Body of pancreas (tissue), 4 donors: ENCODE data around the gene PLA2G4E. TPM values are rescaled to one million over a fixed set of nuclear protein-coding genes. Genes with fewer than 3 reads are reported as not detected.
A peak's percentile ranks its signal among the peaks of the same experiment; 100 is the strongest.

Source experiments
- ATAC-seq: fragments of 150-250 bp; one replicate; pipeline ENCODE4 v1.9.1; 2016
- DNase-seq, 4 donors: peaks; one replicate each; pipeline ENCODE4 v3.0.0-alpha.2; 2019
- H3K27ac ChIP-seq, 4 donors: fragments of 200-600 bp; sonication (generic); 1 replicate in 3 of 4; 2 replicates in 1 of 4; pipeline versions ENCODE4 v1.5.1 to v1.6.1; 2016 to 2019; ENCODE audit warnings: mild to moderate bottlenecking in 1 of 4, mixed read lengths in 1 of 4, moderate library complexity in 1 of 4
- H3K27me3 ChIP-seq, 2 donors: fragments of 200-600 bp; sonication (generic); one replicate each; pipeline ENCODE4 v1.6.0; 2016; ENCODE audit warnings: mild to moderate bottlenecking in 1 of 2
- H3K36me3 ChIP-seq, 2 donors: fragments of 200-600 bp; sonication (generic); replicated peaks in 1 of 2; 2 replicates each; pipeline ENCODE4 v1.5.1; 2016; ENCODE audit warnings: low read depth in 2 of 2; ENCODE audit not compliant: insufficient read depth in 1 of 2
- H3K4me1 ChIP-seq: fragments of 200-600 bp; sonication (generic); one replicate; pipeline ENCODE4 v1.6.0; 2016
- H3K4me3 ChIP-seq, 2 donors: fragments of 200-600 bp; sonication (generic); 1 replicate in 1 of 2; 2 replicates in 1 of 2; pipeline ENCODE4 v1.5.1; 2016 to 2019
- H3K9me3 ChIP-seq, 3 donors: fragments of 200-600 bp; sonication (generic); 1 replicate in 2 of 3; 2 replicates in 1 of 3; pipeline ENCODE4 v1.5.1; 2016
- POLR2A ChIP-seq, 3 donors: fragments of 450-650 bp; IDR thresholded peaks; one replicate each; pipeline ENCODE4 v1.6.1; 2016; ENCODE audit warnings: antibody characterized with exemption in 3 of 3, mild to moderate bottlenecking in 2 of 3
- WGBS, 2 donors: methylation state at CpG; one replicate each; pipeline ENCODE4 v1.1.5; 2017; 5-methylcytosine and 5-hydroxymethylcytosine counted together
- intact Hi-C: fragments of 100-400 bp; cut with DNase I; formaldehyde crosslinking; loops from one replicate; pipeline ENCODE4 v1.15.1; 2023
- total RNA-seq, 2 donors: library from RNA; depleted of rRNA; stranded (reverse); fragments of >200 nt; gene quantifications; one replicate each; pipeline ENCODE4 v1.1.0, GENCODE V29; 2016
- TF ChIP-seq, protein P1 (sequence below), 7 experiments: fragments of 450-650 bp in 4 of 7; fragments of 200-600 bp in 3 of 7; sonication (generic) in 3 of 7; IDR thresholded peaks; one replicate each; pipeline ENCODE4 v1.5.1; 2016 to 2019; ENCODE audit warnings: antibody characterized with exemption in 7 of 7

The PLA2G4E gene
- total RNA-seq, 2 donors from 2014 or later = not detected

DNA sequence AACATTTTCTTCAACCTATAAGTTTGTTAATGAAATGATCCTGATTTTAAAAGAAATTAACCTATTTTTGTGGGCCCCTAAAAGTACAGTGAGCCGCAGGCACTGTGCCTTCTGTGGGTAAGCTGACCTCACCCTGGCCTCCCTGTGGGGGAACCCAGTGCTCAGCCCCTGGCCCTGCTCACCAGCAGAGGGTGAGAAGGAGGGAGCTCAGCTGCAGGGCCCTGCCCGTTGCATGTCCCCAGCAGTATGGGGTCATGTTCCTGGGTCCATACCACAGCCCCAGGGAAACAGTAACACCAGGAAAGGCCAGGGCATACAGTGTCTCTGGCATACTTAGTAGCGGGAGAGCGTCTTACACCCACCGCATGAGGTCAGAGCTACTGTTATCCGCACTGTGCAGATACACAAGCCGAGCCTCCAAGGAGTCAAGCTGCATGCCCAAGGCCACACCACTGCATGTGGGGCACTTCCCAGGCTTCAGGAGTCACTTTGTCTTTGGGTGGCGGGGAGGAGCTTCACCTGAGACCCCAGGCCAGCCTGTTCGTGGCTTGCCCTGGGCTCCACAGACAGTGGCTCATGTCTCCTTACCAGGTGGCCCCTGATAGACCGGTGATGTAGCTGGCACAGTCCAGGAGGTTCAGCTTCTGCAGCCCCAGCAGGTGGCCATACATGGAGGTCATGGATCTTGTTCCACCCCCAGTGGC, 25.9 kb downstream of the PLA2G4E start:
- no peaks in the 10 kb centered on the region for H3K36me3 ChIP-seq
- H3K27ac ChIP-seq = no peak overlapping the region
- peak; percentile 43 for ATAC-seq
- no peak overlapping the region for H3K4me3 ChIP-seq
- peak in 2 of 4 donors; percentile 16 to 52 for DNase-seq
- peaks cover 7% of the 10 kb centered on the region for H3K4me1 ChIP-seq
- H3K9me3 ChIP-seq = no peaks in the 10 kb centered on the region
- 54 to 74% methylated on average over 3 to 10 of the region's 10 CpGs for WGBS, 2 donors
- H3K27me3 ChIP-seq = no peaks in the 10 kb centered on the region
- TF ChIP-seq, protein P1, sequence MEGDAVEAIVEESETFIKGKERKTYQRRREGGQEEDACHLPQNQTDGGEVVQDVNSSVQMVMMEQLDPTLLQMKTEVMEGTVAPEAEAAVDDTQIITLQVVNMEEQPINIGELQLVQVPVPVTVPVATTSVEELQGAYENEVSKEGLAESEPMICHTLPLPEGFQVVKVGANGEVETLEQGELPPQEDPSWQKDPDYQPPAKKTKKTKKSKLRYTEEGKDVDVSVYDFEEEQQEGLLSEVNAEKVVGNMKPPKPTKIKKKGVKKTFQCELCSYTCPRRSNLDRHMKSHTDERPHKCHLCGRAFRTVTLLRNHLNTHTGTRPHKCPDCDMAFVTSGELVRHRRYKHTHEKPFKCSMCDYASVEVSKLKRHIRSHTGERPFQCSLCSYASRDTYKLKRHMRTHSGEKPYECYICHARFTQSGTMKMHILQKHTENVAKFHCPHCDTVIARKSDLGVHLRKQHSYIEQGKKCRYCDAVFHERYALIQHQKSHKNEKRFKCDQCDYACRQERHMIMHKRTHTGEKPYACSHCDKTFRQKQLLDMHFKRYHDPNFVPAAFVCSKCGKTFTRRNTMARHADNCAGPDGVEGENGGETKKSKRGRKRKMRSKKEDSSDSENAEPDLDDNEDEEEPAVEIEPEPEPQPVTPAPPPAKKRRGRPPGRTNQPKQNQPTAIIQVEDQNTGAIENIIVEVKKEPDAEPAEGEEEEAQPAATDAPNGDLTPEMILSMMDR (IDR thresholded peaks at IDR 0.05) = peak in 1 of 7 experiments; percentile 5
- TF ChIP-seq POLR2A (IDR thresholded peaks at IDR 0.05) = no peak
- intact Hi-C loops = loop anchor here (5.0 to 10.0 kb wide), 3 partner anchors 67 to 150 kb away; no protein-coding TSS in a partner anchor

DNA sequence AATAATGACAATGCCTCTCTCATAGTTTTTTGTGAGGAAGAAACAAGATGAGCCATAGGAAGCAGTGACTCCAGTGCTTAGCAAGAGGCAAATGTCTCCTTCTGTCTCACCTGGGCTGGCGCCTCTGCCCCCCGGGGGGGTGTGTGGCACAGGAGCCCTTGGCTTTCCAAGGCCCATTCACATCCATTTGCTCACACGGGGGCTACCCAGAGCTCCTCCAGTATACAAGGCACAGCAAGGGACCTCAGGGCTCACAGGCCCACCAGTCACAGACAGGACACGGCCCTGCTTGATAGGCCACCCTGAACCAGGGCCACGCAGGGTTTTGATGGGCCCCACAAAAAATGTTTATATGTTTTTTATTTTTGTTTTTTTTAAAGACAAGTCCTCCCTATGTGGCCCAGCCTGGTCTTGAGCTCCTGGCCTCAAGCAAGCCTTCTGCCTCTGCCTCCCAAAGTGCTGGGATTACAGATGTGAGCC, 26.6 kb downstream of the PLA2G4E start:
- intact Hi-C loops = loop anchor here (5.0 to 10.0 kb wide), 3 partner anchors 68 to 151 kb away; no protein-coding TSS in a partner anchor
- 82 to 83% methylated on average over 5 of the region's 5 CpGs for WGBS, 2 donors
- H3K4me1 ChIP-seq = peaks cover 7% of the 10 kb centered on the region

DNA sequence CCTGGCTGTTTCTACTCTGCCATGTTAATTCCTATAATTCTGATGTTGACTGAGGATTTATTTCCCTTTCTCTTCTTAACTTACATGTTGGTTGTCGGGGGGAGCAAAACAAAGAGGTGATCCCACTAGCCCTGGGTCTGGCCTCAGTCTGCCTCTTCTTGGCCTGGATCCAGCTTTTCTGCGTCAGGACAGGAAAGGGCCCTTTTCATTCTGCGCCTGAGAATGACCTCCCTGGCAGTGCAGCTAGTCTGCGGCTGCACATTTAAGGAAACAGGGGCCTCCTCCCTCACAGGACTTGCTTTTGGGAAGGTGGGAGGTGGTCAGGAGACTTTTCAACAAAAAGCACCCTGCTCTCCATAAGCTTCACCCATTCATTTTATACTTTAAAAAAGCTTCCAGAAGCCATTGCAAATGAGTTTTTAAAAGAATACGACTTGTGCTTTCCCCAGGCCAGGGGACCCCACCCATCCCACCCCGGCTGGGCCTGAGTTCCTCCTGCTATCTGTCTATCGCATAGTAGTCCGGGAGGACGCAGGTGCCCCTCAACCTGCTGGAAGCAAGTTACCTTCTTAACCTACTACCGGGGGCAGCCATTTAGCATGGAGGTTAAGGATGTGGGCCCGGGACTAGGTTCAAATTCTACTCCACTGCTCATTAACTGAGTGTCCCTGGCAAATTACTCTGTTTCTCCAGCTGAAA, 27.2 kb downstream of the PLA2G4E start:
- no peaks in the 10 kb centered on the region for H3K9me3 ChIP-seq
- intact Hi-C loops = loop anchor here (5.0 to 10.0 kb wide), 3 partner anchors 69 to 151 kb away; no protein-coding TSS in a partner anchor
- no peaks in the 10 kb centered on the region for H3K27me3 ChIP-seq
- no peaks in the 10 kb centered on the region for H3K36me3 ChIP-seq
- H3K4me3 ChIP-seq = no peak overlapping the region
- WGBS, 2 donors = 79 to 87% methylated on average over 11 of the region's 11 CpGs
- ATAC-seq (no peak), DNase-seq (no peak)
- TF ChIP-seq, protein P1 (IDR thresholded peaks at IDR 0.05) = no peak
- no peak for TF ChIP-seq POLR2A (IDR thresholded peaks at IDR 0.05)
- peaks cover 7% of the 10 kb centered on the region for H3K4me1 ChIP-seq
- H3K27ac ChIP-seq = no peak overlapping the region

More for the DNA sequence above, 26.6 kb downstream of the PLA2G4E start:
- TF ChIP-seq, protein P1 (IDR thresholded peaks at IDR 0.05) = no peak
- TF ChIP-seq POLR2A (IDR thresholded peaks at IDR 0.05) = no peak
- H3K27me3 ChIP-seq = no peaks in the 10 kb centered on the region
- no peaks in the 10 kb centered on the region for H3K9me3 ChIP-seq
- H3K36me3 ChIP-seq = no peaks in the 10 kb centered on the region
- no peak overlapping the region for H3K27ac ChIP-seq
- ATAC-seq (no peak), DNase-seq (no peak)
- no peak overlapping the region for H3K4me3 ChIP-seq

DNA sequence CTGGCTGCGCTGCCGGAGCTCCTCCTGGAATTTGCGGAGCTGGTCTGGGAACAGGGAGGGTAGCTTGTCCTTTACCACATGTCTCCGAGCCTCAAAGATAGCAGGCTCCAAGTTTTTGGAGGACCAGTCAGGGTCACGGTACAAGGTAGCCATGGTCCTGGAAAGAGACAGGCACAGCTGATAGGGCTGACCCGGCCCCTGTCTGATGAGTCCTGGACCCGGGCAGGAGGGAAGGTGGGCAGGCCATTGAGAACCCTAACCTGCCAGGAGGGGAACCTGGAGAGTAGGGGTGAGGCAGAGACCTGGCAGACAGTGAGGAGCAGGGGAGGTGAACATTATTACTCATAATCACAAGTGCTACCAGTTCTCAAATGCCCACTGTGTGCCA, 28.0 kb downstream of the PLA2G4E start:
- Histone ChIP-seq H3K27ac (no peak overlapping the region), H3K27me3 (no peaks in the 10 kb centered on the region), H3K4me3 (no peak overlapping the region), H3K4me1 (peaks cover 7% of the 10 kb centered on the region), H3K9me3 (no peaks in the 10 kb centered on the region), H3K36me3 (no peaks in the 10 kb centered on the region)
- intact Hi-C loops = loop anchor here (5.0 to 10.0 kb wide), 3 partner anchors 70 to 152 kb away; no protein-coding TSS in a partner anchor
- no peak for TF ChIP-seq POLR2A (IDR thresholded peaks at IDR 0.05)
- TF ChIP-seq, protein P1 (IDR thresholded peaks at IDR 0.05) = no peak
- WGBS, 2 donors = 83 to 89% methylated on average over 5 to 6 of the region's 7 CpGs
- ATAC-seq (no peak), DNase-seq (no peak)
